ENCODE measurements around the gene TNFRSF25. TPM values are rescaled to one million over a fixed set of nuclear protein-coding genes. Genes with fewer than 3 reads are reported as not detected.

Gene TNFRSF25
- total and polyA plus RNA-seq, 2 experiments from 2014 or later: 3.1 to 5.6 TPM

GRCh38 chr1:6427441-6428390 lies 38.3 kb downstream of the TNFRSF25 start:
- no peak overlapping the region for H3K4me2 ChIP-seq (ENCODE audit: unreplicated experiment)
- no peak overlapping the region for H3K27ac ChIP-seq
- H4K20me1 ChIP-seq (ENCODE audit: insufficient read depth): no peaks in the 10 kb centered on the region
- no peak for DNase-seq
- H3K9ac ChIP-seq: no peak overlapping the region
- H3K79me2 ChIP-seq (ENCODE audit: insufficient read depth): no peaks in the 10 kb centered on the region
- peaks cover 7% of the 10 kb centered on the region for H3K4me1 ChIP-seq (ENCODE audit: insufficient read depth)
- in situ Hi-C loops (cut with MboI): no loop called here
- no peaks in the 10 kb centered on the region for H3K9me2 ChIP-seq (ENCODE audit: insufficient read depth)
- H3K27me3 ChIP-seq (replicated peaks; ENCODE audit: insufficient read depth): peaks cover 41% of the 10 kb centered on the region
- 58 to 61% methylated on average over 25 to 26 of the region's 26 CpGs for WGBS, 2 experiments (ENCODE audit: low coverage in 1 of 2, low lambda C conversion rate in 2 of 2, missing lambda C conversion rate in 2 of 2)
- H3K36me3 ChIP-seq (ENCODE audit: low read depth): no peaks in the 10 kb centered on the region
- 0 out of 2 replicates have a peak, but pooled peaks cover 3% of the 10 kb centered on the region for H3F3A ChIP-seq (ENCODE audit: insufficient read depth)
- no peak overlapping the region for H2AFZ ChIP-seq
- H3K9me3 ChIP-seq (ENCODE audit: low read depth): no peaks in the 10 kb centered on the region
- H3K4me3 ChIP-seq: no peak overlapping the region
- TF ChIP-seq EZH2phosphoT487 (IDR thresholded peaks at IDR 0.05; ENCODE audit: insufficient read depth, low read depth): no peak
- no peak for TF ChIP-seq EZH2 (IDR thresholded peaks at IDR 0.05; ENCODE audit: insufficient read depth, poor library complexity, severe bottlenecking)

- Histone ChIP-seq H3K9me3 (ENCODE audit: low read depth) (no peaks in the 10 kb centered on the region), H2AFZ (no peak overlapping the region), H3K4me1 (ENCODE audit: insufficient read depth) (peaks cover 7% of the 10 kb centered on the region), H3K36me3 (ENCODE audit: low read depth) (no peaks in the 10 kb centered on the region), H3K27me3 (replicated peaks; ENCODE audit: insufficient read depth) (peaks cover 41% of the 10 kb centered on the region), H3K27ac (no peak overlapping the region), H4K20me1 (ENCODE audit: insufficient read depth) (no peaks in the 10 kb centered on the region), H3K79me2 (ENCODE audit: insufficient read depth) (no peaks in the 10 kb centered on the region), H3K4me2 (ENCODE audit: unreplicated experiment) (no peak overlapping the region), H3K9ac (no peak overlapping the region), H3K9me2 (ENCODE audit: insufficient read depth) (no peaks in the 10 kb centered on the region), H3F3A (ENCODE audit: insufficient read depth) (0 out of 2 replicates have a peak, but pooled peaks cover 3% of the 10 kb centered on the region), H3K4me3 (no peak overlapping the region)
- in situ Hi-C loops (cut with MboI): no loop called here
- no peak for DNase-seq
- no peak for TF ChIP-seq EZH2phosphoT487 (IDR thresholded peaks at IDR 0.05; ENCODE audit: insufficient read depth, low read depth)
- TF ChIP-seq EZH2 (IDR thresholded peaks at IDR 0.05; ENCODE audit: insufficient read depth, poor library complexity, severe bottlenecking): no peak
- WGBS, 2 experiments (ENCODE audit: low coverage in 1 of 2, low lambda C conversion rate in 2 of 2, missing lambda C conversion rate in 2 of 2): 71 to 83% methylated on average over 8 to 10 of the region's 10 CpGs
Measured at GRCh38 chr1:6426972-6427350, 39.0 kb downstream of the TNFRSF25 start.

DNA sequence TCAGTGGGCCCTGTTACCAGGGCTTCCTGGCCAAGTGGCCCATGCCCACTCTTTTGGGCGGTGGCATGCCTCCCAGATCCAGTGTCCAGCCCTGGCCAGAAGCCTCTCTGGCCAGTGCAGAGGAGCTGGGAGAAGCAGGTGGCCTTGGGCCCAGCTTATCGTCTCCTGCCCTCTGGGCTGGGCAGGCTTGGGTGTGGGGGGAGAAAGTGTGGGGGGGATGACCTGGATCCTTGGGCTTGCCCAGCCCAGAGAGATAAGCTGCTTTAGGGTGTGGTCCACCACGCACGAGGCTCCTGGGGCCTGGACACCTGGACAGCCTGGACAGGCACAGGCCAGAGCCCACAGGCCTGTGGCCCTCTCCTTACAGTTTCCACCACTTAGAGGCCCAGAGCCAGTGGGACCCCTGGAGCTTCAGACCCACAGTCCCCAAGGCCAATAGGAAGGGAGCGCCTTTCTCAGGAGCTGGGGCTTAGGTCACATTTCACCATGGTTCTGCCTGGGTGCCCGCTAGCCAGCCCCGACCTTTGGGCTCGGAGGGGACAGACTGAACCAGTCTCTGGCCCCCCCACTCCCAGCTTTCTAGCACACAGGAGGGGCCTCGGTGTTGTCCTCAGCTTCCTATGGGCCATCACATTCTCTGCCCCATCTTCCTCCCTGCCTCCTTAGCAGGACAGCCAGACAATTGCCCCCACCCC lies 39.5 kb downstream of the TNFRSF25 start:
- no peak for DNase-seq
- Histone ChIP-seq H3K9ac (no peak overlapping the region), H4K20me1 (ENCODE audit: insufficient read depth) (no peaks in the 10 kb centered on the region), H3K9me3 (ENCODE audit: low read depth) (no peaks in the 10 kb centered on the region), H3K27me3 (replicated peaks; ENCODE audit: insufficient read depth) (peaks cover 44% of the 10 kb centered on the region), H2AFZ (no peak overlapping the region), H3K79me2 (ENCODE audit: insufficient read depth) (no peaks in the 10 kb centered on the region), H3K4me3 (no peak overlapping the region), H3K36me3 (ENCODE audit: low read depth) (no peaks in the 10 kb centered on the region), H3F3A (ENCODE audit: insufficient read depth) (0 out of 2 replicates have a peak, but pooled peaks cover 3% of the 10 kb centered on the region), H3K4me2 (ENCODE audit: unreplicated experiment) (no peak overlapping the region), H3K27ac (no peak overlapping the region), H3K4me1 (ENCODE audit: insufficient read depth) (peaks cover 7% of the 10 kb centered on the region), H3K9me2 (ENCODE audit: insufficient read depth) (no peaks in the 10 kb centered on the region)
- WGBS, 2 experiments (ENCODE audit: low coverage in 1 of 2, low lambda C conversion rate in 2 of 2, missing lambda C conversion rate in 2 of 2): 81 to 91% methylated on average over 9 of the region's 9 CpGs
- TF ChIP-seq EZH2 (IDR thresholded peaks at IDR 0.05; ENCODE audit: insufficient read depth, poor library complexity, severe bottlenecking) (no peak), EZH2phosphoT487 (IDR thresholded peaks at IDR 0.05; ENCODE audit: insufficient read depth, low read depth) (no peak)
- in situ Hi-C loops (cut with MboI): no loop called here

DNA sequence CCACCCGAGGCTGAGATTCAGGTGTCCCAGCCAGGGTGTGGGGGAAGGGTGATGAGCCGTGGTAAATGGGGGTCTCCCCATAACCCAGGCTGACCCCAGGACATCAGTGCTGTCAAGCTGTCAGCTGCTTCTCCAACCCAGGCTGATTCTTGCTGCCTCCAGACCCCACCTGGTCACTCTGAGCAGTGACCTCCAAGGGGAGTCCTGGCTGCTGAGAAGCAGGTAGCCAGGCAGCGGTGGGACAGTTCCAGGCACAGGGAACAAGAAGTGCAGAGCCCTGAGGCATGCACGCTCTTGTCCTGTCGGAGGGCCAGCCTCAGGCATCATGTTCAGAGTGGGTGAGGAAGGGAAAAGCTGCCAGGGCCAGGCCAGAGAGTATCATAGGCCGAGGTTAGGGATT lies 40.3 kb downstream of the TNFRSF25 start:
- peaks cover 46% of the 10 kb centered on the region for H3K27me3 ChIP-seq (replicated peaks; ENCODE audit: insufficient read depth)
- in situ Hi-C loops (cut with MboI): no loop called here
- WGBS, 2 experiments (ENCODE audit: low coverage in 1 of 2, low lambda C conversion rate in 2 of 2, missing lambda C conversion rate in 2 of 2): 65 to 66% methylated on average over 6 of the region's 6 CpGs

More for the DNA sequence above, 40.3 kb downstream of the TNFRSF25 start:
- peaks cover 7% of the 10 kb centered on the region for H3K4me1 ChIP-seq (ENCODE audit: insufficient read depth)
- no peaks in the 10 kb centered on the region for H3K36me3 ChIP-seq (ENCODE audit: low read depth)
- H3K4me3 ChIP-seq: no peak overlapping the region
- no peaks in the 10 kb centered on the region for H4K20me1 ChIP-seq (ENCODE audit: insufficient read depth)
- H3K27ac ChIP-seq: no peak overlapping the region
- H3K9me2 ChIP-seq (ENCODE audit: insufficient read depth): no peaks in the 10 kb centered on the region
- no peak overlapping the region for H3K4me2 ChIP-seq (ENCODE audit: unreplicated experiment)
- no peak for TF ChIP-seq EZH2 (IDR thresholded peaks at IDR 0.05; ENCODE audit: insufficient read depth, poor library complexity, severe bottlenecking)
- no peak for TF ChIP-seq EZH2phosphoT487 (IDR thresholded peaks at IDR 0.05; ENCODE audit: insufficient read depth, low read depth)
- H2AFZ ChIP-seq: no peak overlapping the region
- no peak for DNase-seq
- 0 out of 2 replicates have a peak, but pooled peaks cover 3% of the 10 kb centered on the region for H3F3A ChIP-seq (ENCODE audit: insufficient read depth)
- H3K9me3 ChIP-seq (ENCODE audit: low read depth): no peaks in the 10 kb centered on the region
- H3K9ac ChIP-seq: no peak overlapping the region
- no peaks in the 10 kb centered on the region for H3K79me2 ChIP-seq (ENCODE audit: insufficient read depth)
